H1 (cell line): ENCODE measurements around the gene FAM204A.

Experiments
- EP300 ChIP-seq, 2 experiments: IDR thresholded peaks; 1 replicate in 1 of 2; 2 replicates in 1 of 2; pipeline ENCODE4 v1.6.1; 2011 to 2012; ENCODE audit warnings: low read depth in 2 of 2, low read length in 2 of 2, mild to moderate bottlenecking in 2 of 2, borderline replicate concordance in 1 of 2, inconsistent platforms in 1 of 2, moderate library complexity in 1 of 2
- GTF2F1 ChIP-seq: IDR thresholded peaks from 2 replicates; pipeline ENCODE4 v1.6.1; 2012; ENCODE audit warnings: low read depth, low read length, improper control_type of control experiment, borderline replicate concordance
- JUN ChIP-seq: IDR thresholded peaks from 2 replicates; pipeline ENCODE4 v1.6.1; 2011; ENCODE audit warnings: low read depth, mild to moderate bottlenecking, improper control_type of control experiment, low read length
- JUND ChIP-seq: IDR thresholded peaks from 2 replicates; pipeline ENCODE4 v1.6.1; 2011; ENCODE audit warnings: mild to moderate bottlenecking, improper control_type of control experiment, low read length
- POLR2A ChIP-seq, 2 experiments: IDR thresholded peaks; 1 replicate in 1 of 2; 2 replicates in 1 of 2; pipeline ENCODE4 v1.6.1; 2011; ENCODE audit warnings: low read depth in 2 of 2, low read length in 2 of 2, mild to moderate bottlenecking in 2 of 2; ENCODE audit errors: control extremely low read depth in 1 of 2
- RAD21 ChIP-seq, 2 experiments: IDR thresholded peaks in 1 of 2; conservative IDR thresholded peaks in 1 of 2; 2 replicates each; pipeline ENCODE4 v1.6.1; 2011; ENCODE audit warnings: low read depth in 2 of 2, low read length in 2 of 2, improper control_type of control experiment in 1 of 2, inconsistent platforms in 1 of 2, mild to moderate bottlenecking in 1 of 2, moderate library complexity in 1 of 2
- SP1 ChIP-seq: IDR thresholded peaks from 2 replicates; pipeline ENCODE4 v1.6.1; 2011; ENCODE audit warnings: low read depth, low read length
- SP2 ChIP-seq: IDR thresholded peaks from 2 replicates; pipeline ENCODE4 v1.6.1; 2012; ENCODE audit warnings: mild to moderate bottlenecking, low read length, inconsistent platforms
- TF ChIP-seq, protein P1 (sequence below), 3 experiments: IDR thresholded peaks; 1 replicate in 2 of 3; 2 replicates in 1 of 3; pipeline versions ENCODE4 v1.5.1 to v1.6.1; 2011; ENCODE audit warnings: low read length in 3 of 3, mild to moderate bottlenecking in 3 of 3, inconsistent platforms in 2 of 3, low read depth in 1 of 3, moderate library complexity in 1 of 3; ENCODE audit not compliant: insufficient read depth in 1 of 3; ENCODE audit errors: control extremely low read depth in 1 of 3

GRCh38 chr10:118253397-118253796 is 88.7 kb downstream of the FAM204A start:
- TF ChIP-seq, protein P1, sequence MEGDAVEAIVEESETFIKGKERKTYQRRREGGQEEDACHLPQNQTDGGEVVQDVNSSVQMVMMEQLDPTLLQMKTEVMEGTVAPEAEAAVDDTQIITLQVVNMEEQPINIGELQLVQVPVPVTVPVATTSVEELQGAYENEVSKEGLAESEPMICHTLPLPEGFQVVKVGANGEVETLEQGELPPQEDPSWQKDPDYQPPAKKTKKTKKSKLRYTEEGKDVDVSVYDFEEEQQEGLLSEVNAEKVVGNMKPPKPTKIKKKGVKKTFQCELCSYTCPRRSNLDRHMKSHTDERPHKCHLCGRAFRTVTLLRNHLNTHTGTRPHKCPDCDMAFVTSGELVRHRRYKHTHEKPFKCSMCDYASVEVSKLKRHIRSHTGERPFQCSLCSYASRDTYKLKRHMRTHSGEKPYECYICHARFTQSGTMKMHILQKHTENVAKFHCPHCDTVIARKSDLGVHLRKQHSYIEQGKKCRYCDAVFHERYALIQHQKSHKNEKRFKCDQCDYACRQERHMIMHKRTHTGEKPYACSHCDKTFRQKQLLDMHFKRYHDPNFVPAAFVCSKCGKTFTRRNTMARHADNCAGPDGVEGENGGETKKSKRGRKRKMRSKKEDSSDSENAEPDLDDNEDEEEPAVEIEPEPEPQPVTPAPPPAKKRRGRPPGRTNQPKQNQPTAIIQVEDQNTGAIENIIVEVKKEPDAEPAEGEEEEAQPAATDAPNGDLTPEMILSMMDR (IDR thresholded peaks at IDR 0.05; ENCODE audit: control extremely low read depth in 1 of 3, insufficient read depth in 1 of 3, low read depth in 1 of 3, low read length in 3 of 3), result no peak
- TF ChIP-seq JUN (no peak), EP300 (IDR thresholded peaks at IDR 0.05; ENCODE audit: borderline replicate concordance in 1 of 2, low read depth in 2 of 2, low read length in 2 of 2) (no peak), SP1 (no peak), POLR2A (IDR thresholded peaks at IDR 0.05; ENCODE audit: control extremely low read depth in 1 of 2, low read depth in 2 of 2, low read length in 2 of 2) (no peak), JUND (no peak), RAD21 (IDR thresholded peaks at IDR 0.05 in 1 of 2, conservative IDR thresholded peaks at IDR 0.05 in 1 of 2; ENCODE audit: low read depth in 2 of 2, low read length in 2 of 2) (no peak), GTF2F1 (no peak), SP2 (no peak)
